WTC11 (cell line): ENCODE data around the gene CXCL8. TPM values are rescaled to one million over a fixed set of nuclear protein-coding genes. Genes with fewer than 3 reads are reported as not detected.

Experiments used
- ATAC-seq: fragments of 200-7000 bp; cut with Tn5 transposase; 2 replicates; pipeline ENCODE4 v1.10.0; 2021; ENCODE audit warnings: mild to moderate bottlenecking, moderate library complexity
- CTCF ChIA-PET: fragments of 300-600 bp; sonication (Branson Sonifier 250); formaldehyde crosslinking; loops from one replicate; lab custom pipeline; 2021; ENCODE audit warnings: antibody characterized with exemption; lab: Charles Lee
- POLR2A ChIA-PET: fragments of 350-600 bp; sonication (Branson Sonifier 250); formaldehyde crosslinking; loops from one replicate; lab custom pipeline; 2021; ENCODE audit warnings: antibody characterized with exemption; lab: Charles Lee
- DNase-seq: peaks from one replicate; pipeline ENCODE4 v3.0.0; 2021; ENCODE audit warnings: low spot score
- H3K27ac Mint-ChIP-seq: 2 replicates; pipeline ENCODE4 v1.8.0; 2021; ENCODE audit warnings: mixed read lengths
- H3K27me3 Mint-ChIP-seq: 2 replicates; pipeline ENCODE4 v1.8.0; 2021; ENCODE audit warnings: low read depth, mild to moderate bottlenecking, moderate library complexity, mixed read lengths
- H3K36me3 Mint-ChIP-seq: 2 replicates; pipeline ENCODE4 v1.8.0; 2021; ENCODE audit warnings: mixed read lengths
- H3K4me1 Mint-ChIP-seq: 2 replicates; pipeline ENCODE4 v1.8.0; 2022; ENCODE audit warnings: mixed read lengths
- H3K4me3 Mint-ChIP-seq: 2 replicates; pipeline ENCODE4 v1.8.0; 2021; ENCODE audit warnings: mild to moderate bottlenecking, moderate library complexity, mixed read lengths
- H3K9me3 Mint-ChIP-seq: 2 replicates; pipeline ENCODE4 v1.8.0; 2021; ENCODE audit warnings: mixed read lengths
- AFF4 ChIP-seq: sonication (generic); formaldehyde crosslinking; IDR thresholded peaks from 2 replicates; pipeline ENCODE4 v1.8.1; 2023; ENCODE audit warnings: mild to moderate bottlenecking, missing genetic modification reagents, borderline replicate concordance
- CDX4 ChIP-seq: fragments of 250-450 bp; sonication (Bioruptor Pico); IDR thresholded peaks from 2 replicates; pipeline ENCODE4 v1.9.0; 2021; ENCODE audit warnings: moderate library complexity, mild to moderate bottlenecking, inconsistent platforms, borderline replicate concordance
- ESRRA ChIP-seq: sonication (generic); formaldehyde crosslinking; IDR thresholded peaks from 2 replicates; pipeline ENCODE4 v1.8.1; 2022; ENCODE audit warnings: mild to moderate bottlenecking, missing genetic modification reagents, borderline replicate concordance
- GABPB1 ChIP-seq: sonication (generic); formaldehyde crosslinking; IDR thresholded peaks from 2 replicates; pipeline ENCODE4 v1.8.1; 2023; ENCODE audit warnings: mild to moderate bottlenecking, missing genetic modification reagents
- GTF2I ChIP-seq: fragments of 250-450 bp; sonication (Bioruptor Pico); conservative IDR thresholded peaks from 2 replicates; pipeline ENCODE4 v1.4.0; 2021; ENCODE audit warnings: mild to moderate bottlenecking
- JUN ChIP-seq: sonication (generic); formaldehyde crosslinking; IDR thresholded peaks from 2 replicates; pipeline ENCODE4 v1.8.0; 2023; ENCODE audit warnings: mild to moderate bottlenecking, missing genetic modification reagents
- MLX ChIP-seq: sonication (generic); formaldehyde crosslinking; IDR thresholded peaks from 2 replicates; pipeline ENCODE4 v1.8.1; 2023; ENCODE audit warnings: mild to moderate bottlenecking, missing genetic modification reagents, moderate library complexity
- NFE2L1 ChIP-seq: sonication (generic); formaldehyde crosslinking; IDR thresholded peaks from 2 replicates; pipeline ENCODE4 v1.8.1; 2023; ENCODE audit warnings: missing genetic modification reagents
- NR3C1 ChIP-seq: sonication (generic); formaldehyde crosslinking; conservative IDR thresholded peaks from 2 replicates; pipeline ENCODE4 v1.8.1; 2023; ENCODE audit warnings: low read depth, mild to moderate bottlenecking, missing genetic modification reagents
- OVOL2 ChIP-seq: fragments of 250-450 bp; sonication (Bioruptor Pico); IDR thresholded peaks from 2 replicates; pipeline ENCODE4 v1.9.0; 2021; ENCODE audit warnings: mild to moderate bottlenecking, borderline replicate concordance
- RORB ChIP-seq: fragments of 250-450 bp; sonication (Bioruptor Pico); IDR thresholded peaks from 2 replicates; pipeline ENCODE4 v1.9.0; 2021; ENCODE audit warnings: mild to moderate bottlenecking
- TCF7 ChIP-seq: sonication (generic); formaldehyde crosslinking; IDR thresholded peaks from 2 replicates; pipeline ENCODE4 v1.8.0; 2022; ENCODE audit warnings: mild to moderate bottlenecking, low read depth, missing genetic modification reagents, moderate library complexity
- TP53 ChIP-seq: sonication (generic); formaldehyde crosslinking; IDR thresholded peaks from 2 replicates; pipeline ENCODE4 v1.8.1; 2023; ENCODE audit warnings: mild to moderate bottlenecking, missing genetic modification reagents
- ZNF121 ChIP-seq: sonication (generic); formaldehyde crosslinking; IDR thresholded peaks from 2 replicates; pipeline ENCODE4 v1.8.0; 2023; ENCODE audit warnings: missing genetic modification reagents
- ZNF232 ChIP-seq: sonication (generic); formaldehyde crosslinking; IDR thresholded peaks from 2 replicates; pipeline ENCODE4 v1.8.0; 2022; ENCODE audit warnings: mild to moderate bottlenecking, missing genetic modification reagents
- ZNF396 ChIP-seq: fragments of 250-450 bp; sonication (Bioruptor Pico); IDR thresholded peaks from 2 replicates; pipeline ENCODE4 v1.8.0; 2021; ENCODE audit warnings: mild to moderate bottlenecking, moderate library complexity, borderline replicate concordance
- total RNA-seq: library from RNA; stranded (reverse); gene quantifications from 3 replicates; pipeline ENCODE4 v1.2.3, GENCODE V29; 2021
- TF ChIP-seq, protein P1 (sequence below): sonication (generic); formaldehyde crosslinking; IDR thresholded peaks from 2 replicates; pipeline ENCODE4 v1.8.1; 2022; ENCODE audit warnings: mild to moderate bottlenecking, moderate library complexity, missing genetic modification reagents
- TF ChIP-seq, protein P2 (sequence below): sonication (generic); formaldehyde crosslinking; IDR thresholded peaks from 2 replicates; pipeline ENCODE4 v1.8.1; 2023; ENCODE audit warnings: mild to moderate bottlenecking, moderate library complexity, missing genetic modification reagents
- TF ChIP-seq, protein P3 (sequence below): sonication (generic); formaldehyde crosslinking; IDR thresholded peaks from 2 replicates; pipeline ENCODE4 v1.8.0; 2022; ENCODE audit warnings: mild to moderate bottlenecking, missing genetic modification reagents
- TF ChIP-seq, protein P4 (sequence below): sonication (generic); formaldehyde crosslinking; IDR thresholded peaks from 2 replicates; pipeline ENCODE4 v1.8.1; 2023; ENCODE audit warnings: mild to moderate bottlenecking, missing genetic modification reagents
- TF ChIP-seq, protein P5 (sequence below): sonication (generic); formaldehyde crosslinking; IDR thresholded peaks from 2 replicates; pipeline ENCODE4 v1.8.0; 2022; ENCODE audit warnings: mild to moderate bottlenecking, missing genetic modification reagents

CXCL8 gene
- total RNA-seq, 1 experiment from 2014 or later, result not detected

DNA sequence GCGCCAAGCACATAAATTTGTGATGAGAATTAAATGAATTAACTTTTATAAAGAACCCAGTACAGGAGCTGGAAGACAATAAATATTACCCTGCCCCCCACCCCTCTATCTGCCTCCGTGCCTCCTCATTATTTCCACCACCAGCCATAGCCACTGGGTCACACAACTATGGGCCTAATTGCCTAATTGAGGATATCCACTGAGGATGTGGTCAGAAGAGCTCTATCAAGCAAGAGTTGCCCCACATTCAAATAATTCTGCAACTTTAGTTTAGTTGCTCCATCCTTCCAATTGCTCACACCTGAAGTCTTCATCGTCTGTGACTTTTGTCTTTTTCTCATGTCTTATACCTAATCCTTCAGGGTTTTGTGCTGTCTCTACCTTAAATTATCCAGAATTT, 9.5 kb upstream of the CXCL8 start (continued):
- TF ChIP-seq, protein P1, sequence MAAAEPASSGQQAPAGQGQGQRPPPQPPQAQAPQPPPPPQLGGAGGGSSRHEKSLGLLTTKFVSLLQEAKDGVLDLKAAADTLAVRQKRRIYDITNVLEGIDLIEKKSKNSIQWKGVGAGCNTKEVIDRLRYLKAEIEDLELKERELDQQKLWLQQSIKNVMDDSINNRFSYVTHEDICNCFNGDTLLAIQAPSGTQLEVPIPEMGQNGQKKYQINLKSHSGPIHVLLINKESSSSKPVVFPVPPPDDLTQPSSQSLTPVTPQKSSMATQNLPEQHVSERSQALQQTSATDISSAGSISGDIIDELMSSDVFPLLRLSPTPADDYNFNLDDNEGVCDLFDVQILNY (CRISPR knock-in tag), result no peak
- TF ChIP-seq, all 79 proteins: peak for 0

DNA sequence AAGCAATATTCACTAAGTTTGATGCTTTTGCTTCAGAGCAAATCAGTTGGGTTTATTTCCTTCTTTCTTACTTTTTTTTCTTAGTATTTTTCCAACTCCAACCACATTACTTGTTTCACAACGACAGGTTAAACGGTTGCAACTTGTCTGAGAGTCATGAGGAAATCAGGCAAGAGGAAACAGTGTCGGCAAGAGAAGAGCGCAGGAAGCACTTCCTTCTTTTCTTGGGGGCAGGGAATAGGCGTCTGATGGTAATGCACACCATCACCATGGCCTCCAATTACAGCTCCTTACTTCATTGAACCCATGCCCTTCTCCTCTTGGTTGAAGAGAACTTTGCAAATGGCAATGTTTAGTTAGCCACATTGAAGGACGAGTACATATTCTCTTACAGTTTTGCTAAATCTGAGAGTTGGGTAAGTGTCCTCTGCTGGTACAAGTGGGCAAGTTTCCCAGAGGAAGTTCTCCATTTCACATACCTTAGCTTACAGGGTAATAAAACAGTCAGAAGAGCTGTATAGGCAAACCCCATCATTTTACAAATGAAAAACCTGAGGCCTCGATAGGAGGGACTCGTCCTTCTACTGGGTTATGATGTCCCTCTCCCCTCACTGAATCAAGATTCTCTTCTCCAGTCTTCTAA, 8.3 kb upstream of the CXCL8 start:
- Mint-ChIP-seq H3K4me3 (no peak overlapping the region), H3K9me3 (no peaks in the 10 kb centered on the region), H3K27ac (no peak overlapping the region), H3K27me3 (no peaks in the 10 kb centered on the region; the same call in 1 of the 2 replicates), H3K36me3 (no peaks in the 10 kb centered on the region), H3K4me1 (peaks cover 11% of the 10 kb centered on the region)
- ChIA-PET CTCF (interaction anchor here (1.6 kb wide), 1 partner anchor 403 kb away, joined by 9 read pairs; no protein-coding TSS in a partner anchor), POLR2A (no interaction called here)
- TF ChIP-seq ZNF396, result no peak
- no peak for TF ChIP-seq NR3C1 (CRISPR knock-in tag)
- TF ChIP-seq, protein P2, sequence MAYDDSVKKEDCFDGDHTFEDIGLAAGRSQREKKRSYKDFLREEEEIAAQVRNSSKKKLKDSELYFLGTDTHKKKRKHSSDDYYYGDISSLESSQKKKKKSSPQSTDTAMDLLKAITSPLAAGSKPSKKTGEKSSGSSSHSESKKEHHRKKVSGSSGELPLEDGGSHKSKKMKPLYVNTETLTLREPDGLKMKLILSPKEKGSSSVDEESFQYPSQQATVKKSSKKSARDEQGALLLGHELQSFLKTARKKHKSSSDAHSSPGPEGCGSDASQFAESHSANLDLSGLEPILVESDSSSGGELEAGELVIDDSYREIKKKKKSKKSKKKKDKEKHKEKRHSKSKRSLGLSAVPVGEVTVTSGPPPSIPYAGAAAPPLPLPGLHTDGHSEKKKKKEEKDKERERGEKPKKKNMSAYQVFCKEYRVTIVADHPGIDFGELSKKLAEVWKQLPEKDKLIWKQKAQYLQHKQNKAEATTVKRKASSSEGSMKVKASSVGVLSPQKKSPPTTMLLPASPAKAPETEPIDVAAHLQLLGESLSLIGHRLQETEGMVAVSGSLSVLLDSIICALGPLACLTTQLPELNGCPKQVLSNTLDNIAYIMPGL (CRISPR knock-in tag), result no peak
- TF ChIP-seq, protein P3, sequence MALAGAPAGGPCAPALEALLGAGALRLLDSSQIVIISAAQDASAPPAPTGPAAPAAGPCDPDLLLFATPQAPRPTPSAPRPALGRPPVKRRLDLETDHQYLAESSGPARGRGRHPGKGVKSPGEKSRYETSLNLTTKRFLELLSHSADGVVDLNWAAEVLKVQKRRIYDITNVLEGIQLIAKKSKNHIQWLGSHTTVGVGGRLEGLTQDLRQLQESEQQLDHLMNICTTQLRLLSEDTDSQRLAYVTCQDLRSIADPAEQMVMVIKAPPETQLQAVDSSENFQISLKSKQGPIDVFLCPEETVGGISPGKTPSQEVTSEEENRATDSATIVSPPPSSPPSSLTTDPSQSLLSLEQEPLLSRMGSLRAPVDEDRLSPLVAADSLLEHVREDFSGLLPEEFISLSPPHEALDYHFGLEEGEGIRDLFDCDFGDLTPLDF, result no peak
- no peak for TF ChIP-seq RORB (CRISPR knock-in tag)
- no peak for TF ChIP-seq MLX (CRISPR knock-in tag)
- TF ChIP-seq GTF2I (CRISPR knock-in tag), result no peak
- TF ChIP-seq NFE2L1, result no peak
- no peak for TF ChIP-seq JUN (CRISPR knock-in tag)
- TF ChIP-seq TP53 (CRISPR knock-in tag), result no peak
- no peak for TF ChIP-seq GABPB1 (CRISPR knock-in tag)
- no peak for TF ChIP-seq ZNF232 (CRISPR knock-in tag)
- no peak for TF ChIP-seq OVOL2 (CRISPR knock-in tag)
- TF ChIP-seq, protein P4, sequence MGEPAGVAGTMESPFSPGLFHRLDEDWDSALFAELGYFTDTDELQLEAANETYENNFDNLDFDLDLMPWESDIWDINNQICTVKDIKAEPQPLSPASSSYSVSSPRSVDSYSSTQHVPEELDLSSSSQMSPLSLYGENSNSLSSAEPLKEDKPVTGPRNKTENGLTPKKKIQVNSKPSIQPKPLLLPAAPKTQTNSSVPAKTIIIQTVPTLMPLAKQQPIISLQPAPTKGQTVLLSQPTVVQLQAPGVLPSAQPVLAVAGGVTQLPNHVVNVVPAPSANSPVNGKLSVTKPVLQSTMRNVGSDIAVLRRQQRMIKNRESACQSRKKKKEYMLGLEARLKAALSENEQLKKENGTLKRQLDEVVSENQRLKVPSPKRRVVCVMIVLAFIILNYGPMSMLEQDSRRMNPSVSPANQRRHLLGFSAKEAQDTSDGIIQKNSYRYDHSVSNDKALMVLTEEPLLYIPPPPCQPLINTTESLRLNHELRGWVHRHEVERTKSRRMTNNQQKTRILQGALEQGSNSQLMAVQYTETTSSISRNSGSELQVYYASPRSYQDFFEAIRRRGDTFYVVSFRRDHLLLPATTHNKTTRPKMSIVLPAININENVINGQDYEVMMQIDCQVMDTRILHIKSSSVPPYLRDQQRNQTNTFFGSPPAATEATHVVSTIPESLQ (CRISPR knock-in tag), result no peak
- TF ChIP-seq CDX4 (CRISPR knock-in tag), result no peak
- no peak for TF ChIP-seq ZNF121 (CRISPR knock-in tag)
- TF ChIP-seq AFF4 (CRISPR knock-in tag), result no peak
- TF ChIP-seq, protein P5, sequence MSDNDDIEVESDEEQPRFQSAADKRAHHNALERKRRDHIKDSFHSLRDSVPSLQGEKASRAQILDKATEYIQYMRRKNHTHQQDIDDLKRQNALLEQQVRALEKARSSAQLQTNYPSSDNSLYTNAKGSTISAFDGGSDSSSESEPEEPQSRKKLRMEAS (CRISPR knock-in tag), result no peak
- TF ChIP-seq TCF7 (CRISPR knock-in tag), result no peak
- no peak for TF ChIP-seq ESRRA (CRISPR knock-in tag)
- DNase-seq (no peak), ATAC-seq (no peak)
